CD4-positive, alpha-beta T cell treated with Interleukin-1 beta for 1 hour (primary cell): Measurements from ENCODE around the gene UVRAG.

Experiments used
- DNase-seq, 2 donors: peaks; one replicate each; pipeline ENCODE4 v3.0.0-alpha.2; 2020 to 2022

The UVRAG gene

GRCh38 chr11:75814677-75815344, at the start of gene UVRAG:
UVRAG (plus strand) TSS chr11:75815210; CDS start chr11:75815408, 198 bp downstream.
- DNase-seq, result peak; percentile 99

DNA sequence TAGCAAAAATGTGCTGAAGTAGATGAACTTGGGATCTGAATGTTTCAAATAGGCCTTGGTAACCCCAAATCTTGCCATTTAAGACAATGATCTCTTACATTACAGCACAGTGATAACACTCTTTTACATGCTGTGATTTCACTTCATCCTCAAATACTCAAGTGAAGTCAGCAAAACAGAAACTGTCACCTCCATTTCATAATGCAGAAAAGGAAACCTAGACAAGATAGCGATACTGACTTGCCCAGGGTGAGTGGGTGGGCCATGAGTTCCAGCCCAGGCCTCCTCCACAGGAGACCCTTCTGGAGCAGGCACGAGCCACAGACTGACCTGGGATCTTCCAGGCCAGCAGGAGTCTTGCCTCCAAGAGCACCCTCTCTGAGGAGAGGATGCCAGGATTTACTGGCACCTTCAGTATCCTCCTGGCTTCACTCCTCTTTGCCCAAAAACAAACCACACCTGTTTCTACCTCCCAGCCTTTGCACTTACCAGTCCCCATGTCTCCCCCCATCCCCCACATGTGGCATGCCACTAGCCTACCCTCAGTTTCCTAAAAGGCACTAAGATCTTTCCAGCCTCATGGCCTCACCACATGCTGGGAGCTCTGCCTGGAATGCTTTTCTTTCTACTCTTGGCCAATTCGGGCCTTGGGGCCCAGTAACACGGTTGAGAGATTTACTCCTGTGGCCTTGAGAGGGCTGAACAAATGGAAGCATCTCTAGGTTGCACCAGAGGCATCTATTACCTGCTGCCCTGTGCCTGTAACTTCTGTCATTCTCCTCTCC, 48.4 kb upstream of the UVRAG start:
- DNase-seq, result no peak

- DNase-seq, result no peak
Measured at GRCh38 chr11:75767228-75767572, 47.8 kb upstream of the UVRAG start.

- DNase-seq, result no peak
Measured at GRCh38 chr11:75767793-75768111, 47.3 kb upstream of the UVRAG start.

DNA sequence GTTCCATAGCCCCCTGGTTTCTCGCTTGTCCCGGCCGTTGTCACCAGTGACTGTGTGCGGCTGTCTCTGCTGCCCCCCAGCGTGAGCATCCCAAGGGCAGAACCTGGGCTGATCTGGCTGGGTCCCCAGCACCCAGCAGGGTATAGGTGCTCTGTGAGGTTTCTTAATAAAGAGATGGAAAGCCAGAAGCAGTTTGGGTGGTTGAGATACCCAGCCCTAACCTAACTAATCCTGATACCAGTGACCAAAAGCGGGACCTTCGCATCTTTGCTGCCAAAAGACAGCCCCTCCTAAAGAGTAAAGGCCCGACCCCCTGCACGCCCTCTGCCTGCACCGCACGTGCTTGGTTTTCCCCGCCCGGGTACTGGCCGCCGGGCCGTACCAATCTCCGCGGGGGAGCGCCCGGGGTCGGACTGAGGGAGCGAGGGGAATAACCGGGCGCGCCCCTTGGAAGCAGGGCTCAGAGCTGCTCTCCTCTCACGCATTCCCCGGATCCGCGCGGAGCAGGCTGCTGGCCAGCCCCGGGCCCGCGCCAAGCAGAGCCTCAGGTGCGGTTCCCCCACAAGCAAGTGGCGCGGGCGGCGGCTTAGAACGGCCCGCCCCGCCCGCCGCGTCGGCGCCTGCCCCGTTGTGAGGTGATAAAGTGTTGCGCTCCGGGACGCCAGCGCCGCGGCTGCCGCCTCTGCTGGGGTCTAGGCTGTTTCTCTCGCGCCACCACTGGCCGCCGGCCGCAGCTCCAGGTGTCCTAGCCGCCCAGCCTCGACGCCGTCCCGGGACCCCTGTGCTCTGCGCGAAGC, 46.7 kb upstream of the UVRAG start, which contains the start of gene DGAT2:
TSS of gene DGAT2 (plus strand) at position 667 of the 797 bp plus-strand sequence. CDS start 214 bp downstream, outside the sequence.
- DNase-seq, result peak; percentile 73 to 77

DNA sequence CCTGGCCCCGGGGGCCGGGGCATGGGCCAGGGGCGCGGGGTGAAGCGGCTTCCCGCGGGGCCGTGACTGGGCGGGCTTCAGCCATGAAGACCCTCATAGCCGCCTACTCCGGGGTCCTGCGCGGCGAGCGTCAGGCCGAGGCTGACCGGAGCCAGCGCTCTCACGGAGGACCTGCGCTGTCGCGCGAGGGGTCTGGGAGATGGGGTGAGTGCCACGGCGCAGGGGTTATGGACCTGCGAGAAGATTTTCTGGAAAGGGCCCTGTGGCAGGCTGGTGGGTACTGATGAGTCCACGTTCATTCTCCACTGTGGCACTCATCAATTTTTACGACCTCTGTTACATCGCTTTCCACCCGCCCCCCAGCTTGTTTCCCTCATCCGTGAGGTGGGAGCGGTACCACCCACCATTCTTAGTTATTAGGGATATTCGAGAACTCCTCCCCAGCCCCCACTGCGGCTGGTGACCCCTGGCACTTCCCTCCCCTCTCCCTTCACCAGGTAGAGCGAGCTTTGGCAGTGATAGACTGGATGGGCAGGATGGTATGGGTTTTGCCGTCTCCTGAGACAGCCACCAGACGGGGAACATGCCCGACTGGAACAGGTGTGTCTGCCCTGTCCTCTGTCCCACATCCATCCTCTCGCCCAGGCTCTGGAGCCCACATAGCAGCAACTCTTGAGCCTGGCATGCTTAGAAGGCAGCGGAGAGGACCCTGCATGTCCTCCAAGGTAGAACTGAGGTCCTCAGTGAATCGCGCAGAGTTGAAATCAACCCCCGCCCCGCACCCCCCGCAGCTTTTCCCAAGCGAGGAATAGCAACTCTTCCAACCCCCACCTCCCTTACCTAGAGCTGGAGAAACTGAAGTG, 45.9 kb upstream of the UVRAG start:
- DNase-seq, result no peak

DNA sequence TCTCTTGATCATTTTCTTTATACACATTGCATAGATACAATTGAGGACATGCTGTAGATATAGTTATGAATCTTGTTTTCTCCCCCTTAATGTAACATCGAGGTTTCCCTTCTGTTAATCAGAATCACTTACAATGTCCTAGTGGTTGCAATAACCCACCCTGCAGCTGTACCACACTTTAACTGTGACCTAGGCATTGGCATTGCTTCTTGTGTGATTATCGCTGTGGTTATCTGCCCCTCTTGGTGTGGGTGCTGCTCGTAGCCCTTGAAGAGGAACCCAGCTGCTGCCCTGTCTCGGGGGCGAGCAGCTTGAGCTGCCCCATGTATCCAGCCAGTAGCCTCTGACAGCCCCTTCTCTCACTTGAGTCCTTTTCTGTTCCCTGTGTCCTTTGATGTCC, 44.9 kb upstream of the UVRAG start:
- DNase-seq, result no peak

DNA sequence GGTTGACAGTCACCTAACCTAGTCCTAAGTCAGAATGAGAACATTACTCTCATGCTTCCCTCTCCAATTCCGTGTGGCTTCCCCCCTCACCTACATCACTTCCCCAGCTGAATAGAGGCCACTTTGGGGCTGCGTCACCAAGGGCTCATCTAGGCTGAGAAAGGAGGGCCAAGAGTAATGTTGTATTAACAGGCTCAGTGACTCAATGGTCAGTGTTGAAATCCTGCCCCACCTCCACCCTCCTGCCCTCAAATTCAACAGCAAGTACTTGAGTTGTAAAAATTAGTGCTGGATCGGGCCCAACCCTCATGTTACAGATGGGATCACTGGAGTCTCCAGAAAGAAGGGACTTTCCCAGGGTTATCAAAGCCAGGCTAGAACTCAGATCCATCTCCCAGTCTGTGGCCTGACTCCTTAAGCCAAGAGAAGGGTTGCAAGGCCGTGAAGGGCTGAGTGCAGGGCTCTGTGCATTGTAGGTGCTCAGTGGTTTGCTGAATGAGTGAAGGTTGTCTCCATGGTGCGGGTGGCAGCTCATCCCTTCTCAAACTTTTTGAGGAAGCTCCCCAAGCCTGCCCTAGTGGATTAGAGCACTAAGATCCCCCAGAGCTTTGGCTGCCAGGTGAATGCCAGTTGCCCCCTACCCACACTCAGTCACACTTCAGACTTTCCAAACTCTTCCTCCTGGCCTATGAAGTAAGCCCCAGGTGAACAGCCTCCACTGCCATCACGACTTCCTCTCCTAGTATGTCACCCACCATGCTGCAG, 43.2 kb upstream of the UVRAG start:
- peak in 1 of 2 donors; percentile 78 for DNase-seq

GRCh38 chr11:75773595-75774353, 41.2 kb upstream of the UVRAG start:
- peak in 1 of 2 donors; percentile 70 for DNase-seq

- no peak for DNase-seq
Measured at GRCh38 chr11:75775056-75775455, 40.0 kb upstream of the UVRAG start.

- no peak for DNase-seq
Measured at GRCh38 chr11:75776546-75776945, 38.5 kb upstream of the UVRAG start.

DNA sequence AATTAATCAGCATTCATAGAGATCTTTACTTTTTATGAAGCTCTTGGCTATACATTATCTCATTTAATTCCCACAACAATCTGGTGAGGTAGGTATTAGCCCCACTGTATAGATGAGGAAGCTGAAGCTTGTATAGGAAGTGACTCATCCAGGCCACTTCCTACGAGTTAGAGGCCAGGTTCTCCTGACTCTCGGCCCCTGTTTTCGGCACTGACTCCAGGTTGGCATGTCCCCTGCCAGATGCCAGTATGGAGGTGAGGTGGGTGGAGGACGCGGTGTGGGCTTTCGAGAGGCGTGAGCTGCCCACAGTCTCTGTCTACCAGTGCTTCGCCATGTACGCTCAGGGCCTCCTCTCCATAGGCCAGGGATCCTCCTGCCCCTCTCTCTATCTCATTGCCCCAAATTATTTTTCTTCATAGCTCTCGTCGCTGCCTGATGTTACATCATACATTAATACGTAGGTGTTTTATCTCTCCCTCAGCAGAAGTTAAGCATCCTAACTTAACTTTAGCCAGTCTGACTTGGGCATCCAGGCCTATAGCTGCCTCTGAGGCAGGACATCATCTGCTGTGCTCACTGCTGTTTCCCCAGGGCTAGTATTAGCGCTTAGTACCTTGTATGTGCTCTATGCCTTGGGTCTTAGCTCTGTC, 37.4 kb upstream of the UVRAG start:
- peak in 1 of 2 donors; percentile 41 for DNase-seq

- no peak for DNase-seq
Measured at GRCh38 chr11:75778962-75779361, 36.0 kb upstream of the UVRAG start.

GRCh38 chr11:75779960-75780359, 35.0 kb upstream of the UVRAG start:
- DNase-seq, result no peak

- no peak for DNase-seq
Measured at GRCh38 chr11:75780888-75781287, 34.1 kb upstream of the UVRAG start.

GRCh38 chr11:75781296-75781695, 33.7 kb upstream of the UVRAG start:
- DNase-seq, result no peak

DNA sequence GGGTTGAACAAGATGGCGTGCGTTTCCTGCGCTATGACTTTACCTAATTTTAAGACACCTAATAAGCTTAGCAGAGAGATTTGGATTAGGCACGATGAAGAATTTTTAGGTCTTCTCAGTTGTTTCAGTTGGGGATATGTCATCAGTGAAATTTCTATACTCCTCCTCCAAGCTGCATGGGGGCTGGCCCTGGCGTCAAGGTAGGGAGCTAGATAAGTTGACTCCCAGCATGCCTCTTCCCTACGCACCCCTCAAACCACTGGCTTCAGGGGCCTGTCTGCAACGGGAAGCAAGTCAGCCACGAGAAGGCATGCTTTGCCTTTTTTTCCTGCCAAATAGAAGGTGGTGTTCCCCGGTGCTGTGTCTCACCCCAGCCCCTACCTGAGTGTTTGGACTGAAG, 33.2 kb upstream of the UVRAG start:
- DNase-seq, result no peak

DNA sequence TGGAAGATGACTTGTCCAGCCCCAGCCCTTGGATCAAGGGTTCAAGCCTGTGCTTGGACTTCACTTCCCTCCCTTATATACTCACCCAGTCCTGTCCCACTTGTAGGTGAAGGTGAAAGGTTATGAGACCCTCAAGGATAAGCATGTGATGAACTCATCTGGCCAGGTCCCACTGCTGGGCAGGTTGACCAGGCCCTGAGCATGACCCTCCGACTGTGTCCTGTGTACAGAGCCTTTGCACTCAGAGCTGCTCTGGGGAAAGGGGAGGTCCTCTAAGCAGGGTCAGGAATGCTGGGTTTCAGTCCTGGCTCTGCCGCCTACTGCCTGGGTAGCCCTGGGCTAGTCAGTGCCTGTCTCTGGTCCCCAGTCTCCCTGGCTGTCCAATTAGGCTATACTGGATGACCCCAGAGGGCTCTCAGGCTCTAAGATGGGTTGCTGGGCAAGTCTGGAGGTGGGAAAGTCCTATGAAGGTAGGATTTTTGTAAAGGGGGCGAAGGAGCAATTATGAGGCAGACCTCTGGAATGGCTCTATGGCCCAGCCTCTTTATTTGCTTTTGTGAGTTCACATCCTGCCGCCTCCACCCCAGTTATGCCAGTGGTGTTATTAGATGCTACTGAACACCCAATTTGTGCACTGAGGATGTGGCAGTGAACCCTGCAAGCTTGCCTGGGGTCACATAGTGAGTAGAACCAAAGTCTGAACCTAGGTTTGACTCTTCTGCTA, 32.3 kb upstream of the UVRAG start:
- DNase-seq, result no peak

GRCh38 chr11:75783416-75784084, 31.5 kb upstream of the UVRAG start:
- no peak for DNase-seq
